ENCODE data around the gene HOXD12. TPM values are rescaled to one million over a fixed set of nuclear protein-coding genes. Genes with fewer than 3 reads are reported as not detected.

The HOXD12 gene
- total RNA-seq, 1 experiment from 2014 or later = 0.13 TPM

DNA sequence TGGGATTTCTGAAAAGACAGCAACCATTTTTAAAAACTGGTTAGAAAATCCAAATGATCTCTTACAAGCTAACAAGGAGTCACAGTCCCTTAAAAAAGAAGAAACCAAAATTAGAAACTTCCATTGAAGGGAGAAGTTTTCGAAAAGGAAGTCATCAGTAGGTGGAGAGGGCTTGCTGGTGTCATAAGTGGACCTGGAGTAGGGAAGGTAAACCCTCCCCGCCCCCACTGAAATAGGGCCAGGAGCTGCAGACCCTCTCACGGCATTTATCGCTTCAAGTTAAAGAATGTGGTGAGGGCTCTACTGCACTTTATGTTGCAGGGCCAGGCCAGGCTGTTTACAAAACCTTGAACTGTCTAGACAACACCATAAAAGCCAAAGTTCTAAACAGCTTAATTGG is 10.4 kb downstream of the HOXD12 start:
- ChIA-PET POLR2A (no interaction called here), CTCF (interaction anchor here (0.6 kb wide), 1 partner anchor 791 kb away, joined by 3 read pairs; no protein-coding TSS in a partner anchor)
- BruUV-seq (replicated peaks) = no TSS peak
- intact Hi-C loops (cut with micrococcal nuclease; ENCODE audit: unreplicated experiment) = no loop called here
- H3K9me3 ChIP-seq (ENCODE audit: control insufficient read depth, insufficient read depth, low read depth, low read length) = no peaks in the 10 kb centered on the region
- H3K4me3 ChIP-seq (ENCODE audit: low read depth in 2 of 2, low read length in 2 of 2) = no peak overlapping the region
- H3K27me3 ChIP-seq (ENCODE audit: control insufficient read depth, insufficient read depth, low read length) = 0 out of 2 replicates have a peak, but pooled peaks cover 5% of the 10 kb centered on the region
- H3K4me1 ChIP-seq (ENCODE audit: control insufficient read depth, insufficient read depth, low read length) = 0 out of 2 replicates have a peak, but pooled peaks cover 3% of the 10 kb centered on the region
- in situ Hi-C loops (cut with HindIII; ENCODE audit: low pct_unique_long_range_greater_than_20kb, low sequenced_read_pairs) = no loop called here
- no peak for TF ChIP-seq SIN3A (IDR thresholded peaks at IDR 0.05; ENCODE audit: borderline replicate concordance, insufficient read depth, low read depth, low read length)
- TF ChIP-seq, protein P1, sequence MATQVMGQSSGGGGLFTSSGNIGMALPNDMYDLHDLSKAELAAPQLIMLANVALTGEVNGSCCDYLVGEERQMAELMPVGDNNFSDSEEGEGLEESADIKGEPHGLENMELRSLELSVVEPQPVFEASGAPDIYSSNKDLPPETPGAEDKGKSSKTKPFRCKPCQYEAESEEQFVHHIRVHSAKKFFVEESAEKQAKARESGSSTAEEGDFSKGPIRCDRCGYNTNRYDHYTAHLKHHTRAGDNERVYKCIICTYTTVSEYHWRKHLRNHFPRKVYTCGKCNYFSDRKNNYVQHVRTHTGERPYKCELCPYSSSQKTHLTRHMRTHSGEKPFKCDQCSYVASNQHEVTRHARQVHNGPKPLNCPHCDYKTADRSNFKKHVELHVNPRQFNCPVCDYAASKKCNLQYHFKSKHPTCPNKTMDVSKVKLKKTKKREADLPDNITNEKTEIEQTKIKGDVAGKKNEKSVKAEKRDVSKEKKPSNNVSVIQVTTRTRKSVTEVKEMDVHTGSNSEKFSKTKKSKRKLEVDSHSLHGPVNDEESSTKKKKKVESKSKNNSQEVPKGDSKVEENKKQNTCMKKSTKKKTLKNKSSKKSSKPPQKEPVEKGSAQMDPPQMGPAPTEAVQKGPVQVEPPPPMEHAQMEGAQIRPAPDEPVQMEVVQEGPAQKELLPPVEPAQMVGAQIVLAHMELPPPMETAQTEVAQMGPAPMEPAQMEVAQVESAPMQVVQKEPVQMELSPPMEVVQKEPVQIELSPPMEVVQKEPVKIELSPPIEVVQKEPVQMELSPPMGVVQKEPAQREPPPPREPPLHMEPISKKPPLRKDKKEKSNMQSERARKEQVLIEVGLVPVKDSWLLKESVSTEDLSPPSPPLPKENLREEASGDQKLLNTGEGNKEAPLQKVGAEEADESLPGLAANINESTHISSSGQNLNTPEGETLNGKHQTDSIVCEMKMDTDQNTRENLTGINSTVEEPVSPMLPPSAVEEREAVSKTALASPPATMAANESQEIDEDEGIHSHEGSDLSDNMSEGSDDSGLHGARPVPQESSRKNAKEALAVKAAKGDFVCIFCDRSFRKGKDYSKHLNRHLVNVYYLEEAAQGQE (IDR thresholded peaks at IDR 0.05; ENCODE audit: insufficient read depth in 1 of 2, low read depth in 2 of 2, low read length in 1 of 2) = no peak
- TF ChIP-seq, protein P2, sequence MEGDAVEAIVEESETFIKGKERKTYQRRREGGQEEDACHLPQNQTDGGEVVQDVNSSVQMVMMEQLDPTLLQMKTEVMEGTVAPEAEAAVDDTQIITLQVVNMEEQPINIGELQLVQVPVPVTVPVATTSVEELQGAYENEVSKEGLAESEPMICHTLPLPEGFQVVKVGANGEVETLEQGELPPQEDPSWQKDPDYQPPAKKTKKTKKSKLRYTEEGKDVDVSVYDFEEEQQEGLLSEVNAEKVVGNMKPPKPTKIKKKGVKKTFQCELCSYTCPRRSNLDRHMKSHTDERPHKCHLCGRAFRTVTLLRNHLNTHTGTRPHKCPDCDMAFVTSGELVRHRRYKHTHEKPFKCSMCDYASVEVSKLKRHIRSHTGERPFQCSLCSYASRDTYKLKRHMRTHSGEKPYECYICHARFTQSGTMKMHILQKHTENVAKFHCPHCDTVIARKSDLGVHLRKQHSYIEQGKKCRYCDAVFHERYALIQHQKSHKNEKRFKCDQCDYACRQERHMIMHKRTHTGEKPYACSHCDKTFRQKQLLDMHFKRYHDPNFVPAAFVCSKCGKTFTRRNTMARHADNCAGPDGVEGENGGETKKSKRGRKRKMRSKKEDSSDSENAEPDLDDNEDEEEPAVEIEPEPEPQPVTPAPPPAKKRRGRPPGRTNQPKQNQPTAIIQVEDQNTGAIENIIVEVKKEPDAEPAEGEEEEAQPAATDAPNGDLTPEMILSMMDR (IDR thresholded peaks at IDR 0.05) = no peak
- no peak for TF ChIP-seq POLR2AphosphoS5 (IDR thresholded peaks at IDR 0.05; ENCODE audit: low read depth, low read length)
- TF ChIP-seq TCF7L2 (IDR thresholded peaks at IDR 0.05; ENCODE audit: low read depth, low read length) = no peak
- H3K36me3 ChIP-seq (ENCODE audit: control insufficient read depth, insufficient read depth, low read length) = no peaks in the 10 kb centered on the region
- DNase-seq (ENCODE audit: low read depth, low spot score) = no peak
- H3K27ac ChIP-seq (ENCODE audit: low read length) = no peak overlapping the region
- ATAC-seq = no peak

DNA sequence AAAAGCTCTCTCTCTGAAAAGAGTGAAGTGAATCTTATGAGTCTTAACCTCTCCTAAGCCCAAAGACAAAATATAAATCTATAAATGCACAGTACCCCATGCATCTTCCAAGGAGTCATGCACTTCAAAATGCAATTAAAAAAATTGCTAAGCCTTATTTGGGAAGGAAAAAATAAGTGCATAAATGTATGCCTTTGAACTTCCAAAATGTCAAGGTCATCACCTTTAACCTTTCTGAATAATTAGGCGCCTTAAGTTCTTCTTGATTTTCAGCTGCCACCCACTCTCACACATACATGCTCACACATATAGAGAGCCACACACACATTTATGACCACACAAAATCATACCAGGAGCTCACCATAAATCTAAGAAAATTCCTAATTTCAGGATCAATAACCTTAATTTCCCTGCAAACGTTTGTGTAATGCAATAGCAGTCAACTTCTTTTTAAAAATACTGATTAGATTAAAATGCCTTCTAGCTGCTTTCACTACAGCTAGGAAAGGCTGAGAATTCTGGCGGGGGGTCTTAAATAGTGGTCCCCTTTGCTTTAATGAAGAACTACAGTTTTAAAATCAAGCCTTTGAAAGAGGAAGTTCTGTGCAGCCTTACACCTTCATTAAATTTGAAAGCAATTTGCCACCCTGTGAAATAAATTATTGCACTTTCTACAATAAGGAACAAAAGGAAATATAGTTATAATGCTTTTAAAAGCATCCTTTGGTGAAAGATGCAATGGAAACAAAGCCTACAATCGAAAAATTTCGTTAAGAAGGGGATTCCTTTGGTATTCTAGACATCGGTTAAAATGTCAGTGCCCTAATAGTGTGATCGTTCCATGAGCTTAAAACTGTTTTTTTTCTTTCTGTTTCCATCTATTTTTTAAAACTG is 11.1 kb downstream of the HOXD12 start:
- Histone ChIP-seq H3K4me1 (ENCODE audit: control insufficient read depth, insufficient read depth, low read length) (0 out of 2 replicates have a peak, but pooled peaks cover 3% of the 10 kb centered on the region), H3K36me3 (ENCODE audit: control insufficient read depth, insufficient read depth, low read length) (no peaks in the 10 kb centered on the region), H3K27me3 (ENCODE audit: control insufficient read depth, insufficient read depth, low read length) (peaks cover 5% of the 10 kb centered on the region; the same call in 1 of the 2 replicates), H3K27ac (ENCODE audit: low read length) (no peak overlapping the region), H3K4me3 (ENCODE audit: low read depth in 2 of 2, low read length in 2 of 2) (no peak overlapping the region), H3K9me3 (ENCODE audit: control insufficient read depth, insufficient read depth, low read depth, low read length) (no peaks in the 10 kb centered on the region)
- ATAC-seq (no peak), DNase-seq (ENCODE audit: low read depth, low spot score) (no peak)
- in situ Hi-C loops (cut with HindIII; ENCODE audit: low pct_unique_long_range_greater_than_20kb, low sequenced_read_pairs) (no loop called here), intact Hi-C loops (cut with micrococcal nuclease; ENCODE audit: unreplicated experiment) (no loop called here)
- TF ChIP-seq TCF7L2 (IDR thresholded peaks at IDR 0.05; ENCODE audit: low read depth, low read length) = no peak
- TF ChIP-seq, protein P2 (IDR thresholded peaks at IDR 0.05) = 0 out of 2 replicates have a peak, but pooled peaks have one; percentile 35
- ChIA-PET CTCF (no interaction called here), POLR2A (no interaction called here)
- no TSS peak for BruUV-seq (replicated peaks)

All from Panc1 (cell line).